HEK293 (cell line): ENCODE results near the gene ZBTB20.

ENCODE experiments used
- ATF2 ChIP-seq: fragments of 450-650 bp; formaldehyde crosslinking; IDR thresholded peaks from 2 replicates; pipeline ENCODE4 v1.5.1; 2016; ENCODE audit warnings: missing biosample characterization, missing genetic modification characterization, low read depth
- CTCF ChIP-seq: fragments of 450-650 bp; formaldehyde crosslinking; IDR thresholded peaks from 2 replicates; pipeline ENCODE4 v1.5.1; 2016; ENCODE audit warnings: missing biosample characterization, missing genetic modification characterization
- PRDM10 ChIP-seq: fragments of 450-650 bp; formaldehyde crosslinking; IDR thresholded peaks from 2 replicates; pipeline ENCODE4 v1.5.1; 2016; ENCODE audit warnings: missing biosample characterization, missing genetic modification characterization
- ZBTB17 ChIP-seq: fragments of 450-650 bp; formaldehyde crosslinking; IDR thresholded peaks from 2 replicates; pipeline ENCODE4 v1.5.1; 2016; ENCODE audit warnings: missing biosample characterization, missing genetic modification characterization
- ZFP3 ChIP-seq: fragments of 450-650 bp; formaldehyde crosslinking; IDR thresholded peaks from 2 replicates; pipeline ENCODE4 v1.5.1; 2016; ENCODE audit warnings: low read depth, missing biosample characterization, missing genetic modification characterization
- ZNF121 ChIP-seq: fragments of 450-650 bp; formaldehyde crosslinking; IDR thresholded peaks from 2 replicates; pipeline ENCODE4 v1.5.1; 2016; ENCODE audit warnings: missing biosample characterization, missing genetic modification characterization
- ZNF548 ChIP-seq: fragments of 450-650 bp; formaldehyde crosslinking; IDR thresholded peaks from 2 replicates; pipeline ENCODE4 v1.5.1; 2016; ENCODE audit warnings: missing biosample characterization, missing genetic modification characterization
- ZNF600 ChIP-seq: fragments of 450-650 bp; formaldehyde crosslinking; IDR thresholded peaks from 2 replicates; pipeline ENCODE4 v1.5.1; 2016; ENCODE audit warnings: missing biosample characterization, missing genetic modification characterization
- ZNF692 ChIP-seq: fragments of 450-650 bp; formaldehyde crosslinking; IDR thresholded peaks from 2 replicates; pipeline ENCODE4 v1.5.1; 2016; ENCODE audit warnings: missing biosample characterization, missing genetic modification characterization
- TF ChIP-seq, protein P1 (sequence below): fragments of 450-650 bp; formaldehyde crosslinking; IDR thresholded peaks from 2 replicates; pipeline ENCODE4 v1.5.1; 2016; ENCODE audit warnings: missing biosample characterization, missing genetic modification characterization
- TF ChIP-seq, protein P2 (sequence below): fragments of 450-650 bp; formaldehyde crosslinking; IDR thresholded peaks from 2 replicates; pipeline ENCODE4 v1.5.1; 2016; ENCODE audit warnings: missing biosample characterization, missing genetic modification characterization

DNA sequence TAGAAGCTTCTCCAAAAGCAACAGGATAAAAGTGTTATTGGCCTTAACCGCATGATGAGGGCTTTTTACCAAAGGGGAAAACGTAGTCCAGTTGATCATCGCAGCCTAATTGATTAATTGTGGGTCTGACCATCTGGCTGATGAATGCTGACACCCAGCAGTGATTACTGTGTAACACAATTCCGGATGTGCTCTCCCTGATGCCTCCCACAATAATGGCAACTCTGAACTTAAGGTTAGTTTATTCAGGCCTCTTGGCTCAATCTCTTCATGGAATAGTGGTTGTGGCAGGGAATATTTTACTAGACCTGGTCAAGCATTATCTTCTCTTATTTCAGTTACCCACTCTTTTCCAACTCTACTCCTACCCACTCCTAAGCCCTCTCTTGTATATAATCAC lies 520.3 kb downstream of the ZBTB20 start:
- TF ChIP-seq PRDM10 (no peak), CTCF (tag by site-specific recombination) (no peak), ZNF121 (tag by site-specific recombination) (no peak), ZNF600 (tag by site-specific recombination) (no peak), ZBTB17 (tag by site-specific recombination) (no peak), ATF2 (no peak), ZNF692 (no peak), ZFP3 (tag by site-specific recombination) (no peak), ZNF548 (tag by site-specific recombination) (no peak)
- TF ChIP-seq, protein P1, sequence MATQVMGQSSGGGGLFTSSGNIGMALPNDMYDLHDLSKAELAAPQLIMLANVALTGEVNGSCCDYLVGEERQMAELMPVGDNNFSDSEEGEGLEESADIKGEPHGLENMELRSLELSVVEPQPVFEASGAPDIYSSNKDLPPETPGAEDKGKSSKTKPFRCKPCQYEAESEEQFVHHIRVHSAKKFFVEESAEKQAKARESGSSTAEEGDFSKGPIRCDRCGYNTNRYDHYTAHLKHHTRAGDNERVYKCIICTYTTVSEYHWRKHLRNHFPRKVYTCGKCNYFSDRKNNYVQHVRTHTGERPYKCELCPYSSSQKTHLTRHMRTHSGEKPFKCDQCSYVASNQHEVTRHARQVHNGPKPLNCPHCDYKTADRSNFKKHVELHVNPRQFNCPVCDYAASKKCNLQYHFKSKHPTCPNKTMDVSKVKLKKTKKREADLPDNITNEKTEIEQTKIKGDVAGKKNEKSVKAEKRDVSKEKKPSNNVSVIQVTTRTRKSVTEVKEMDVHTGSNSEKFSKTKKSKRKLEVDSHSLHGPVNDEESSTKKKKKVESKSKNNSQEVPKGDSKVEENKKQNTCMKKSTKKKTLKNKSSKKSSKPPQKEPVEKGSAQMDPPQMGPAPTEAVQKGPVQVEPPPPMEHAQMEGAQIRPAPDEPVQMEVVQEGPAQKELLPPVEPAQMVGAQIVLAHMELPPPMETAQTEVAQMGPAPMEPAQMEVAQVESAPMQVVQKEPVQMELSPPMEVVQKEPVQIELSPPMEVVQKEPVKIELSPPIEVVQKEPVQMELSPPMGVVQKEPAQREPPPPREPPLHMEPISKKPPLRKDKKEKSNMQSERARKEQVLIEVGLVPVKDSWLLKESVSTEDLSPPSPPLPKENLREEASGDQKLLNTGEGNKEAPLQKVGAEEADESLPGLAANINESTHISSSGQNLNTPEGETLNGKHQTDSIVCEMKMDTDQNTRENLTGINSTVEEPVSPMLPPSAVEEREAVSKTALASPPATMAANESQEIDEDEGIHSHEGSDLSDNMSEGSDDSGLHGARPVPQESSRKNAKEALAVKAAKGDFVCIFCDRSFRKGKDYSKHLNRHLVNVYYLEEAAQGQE = no peak
- TF ChIP-seq, protein P2, sequence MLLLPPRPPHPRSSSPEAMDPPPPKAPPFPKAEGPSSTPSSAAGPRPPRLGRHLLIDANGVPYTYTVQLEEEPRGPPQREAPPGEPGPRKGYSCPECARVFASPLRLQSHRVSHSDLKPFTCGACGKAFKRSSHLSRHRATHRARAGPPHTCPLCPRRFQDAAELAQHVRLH = no peak
